Left hindlimb (tissue), 1 donor: ENCODE data around the gene POC1A.
A peak's percentile ranks its signal among the peaks of the same experiment; 100 is the strongest.

Source experiments
- DNase-seq: peaks from one replicate; pipeline ENCODE4 v3.0.0-alpha.2; 2018

Gene POC1A

GRCh38 chr3:52126500-52126899, 27.7 kb downstream of the POC1A start:
- peak; percentile 15 for DNase-seq

- peak; percentile 12 for DNase-seq
Measured at GRCh38 chr3:52126036-52126435, 28.2 kb downstream of the POC1A start.

DNA sequence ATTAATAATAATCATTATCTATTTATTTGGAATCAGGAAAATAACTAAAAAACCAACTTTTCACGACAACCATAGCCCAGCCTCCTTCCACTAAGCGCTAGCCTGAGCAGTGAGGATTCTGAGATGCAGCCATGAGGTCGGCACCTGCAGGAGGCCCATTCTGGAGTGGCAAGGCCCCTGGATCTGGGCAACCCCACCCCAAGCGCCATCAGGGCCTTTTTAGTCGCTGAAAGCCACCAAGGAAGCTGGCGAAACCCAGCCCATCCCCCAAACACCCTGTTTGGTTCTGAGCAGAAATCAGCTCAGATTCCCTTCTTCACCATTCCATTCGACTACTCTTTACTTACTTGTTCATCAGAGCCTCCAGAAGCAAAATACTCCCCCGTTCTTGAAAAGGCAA, 29.5 kb downstream of the POC1A start:
- DNase-seq = peak; percentile 6

DNA sequence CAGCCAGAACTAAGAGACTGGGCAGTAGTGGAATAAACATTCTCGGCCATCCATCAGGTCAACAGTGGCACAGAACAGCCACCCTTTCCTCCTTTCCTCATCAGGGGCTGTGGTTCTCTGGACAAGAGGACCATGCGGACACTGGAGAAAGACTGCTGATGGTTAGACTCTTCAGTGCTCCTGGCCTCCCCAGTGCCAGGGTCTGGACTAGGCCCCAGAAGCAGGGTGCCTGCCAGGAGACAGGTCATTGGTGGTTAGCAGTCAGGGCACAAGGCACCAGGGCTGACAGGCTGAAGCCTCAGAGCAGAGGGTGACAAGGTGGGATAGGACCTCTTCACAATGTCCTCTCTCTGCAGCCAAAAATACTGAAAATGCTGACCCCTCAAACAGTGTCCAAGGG, 30.1 kb downstream of the POC1A start:
- peak; percentile 13 for DNase-seq

DNA sequence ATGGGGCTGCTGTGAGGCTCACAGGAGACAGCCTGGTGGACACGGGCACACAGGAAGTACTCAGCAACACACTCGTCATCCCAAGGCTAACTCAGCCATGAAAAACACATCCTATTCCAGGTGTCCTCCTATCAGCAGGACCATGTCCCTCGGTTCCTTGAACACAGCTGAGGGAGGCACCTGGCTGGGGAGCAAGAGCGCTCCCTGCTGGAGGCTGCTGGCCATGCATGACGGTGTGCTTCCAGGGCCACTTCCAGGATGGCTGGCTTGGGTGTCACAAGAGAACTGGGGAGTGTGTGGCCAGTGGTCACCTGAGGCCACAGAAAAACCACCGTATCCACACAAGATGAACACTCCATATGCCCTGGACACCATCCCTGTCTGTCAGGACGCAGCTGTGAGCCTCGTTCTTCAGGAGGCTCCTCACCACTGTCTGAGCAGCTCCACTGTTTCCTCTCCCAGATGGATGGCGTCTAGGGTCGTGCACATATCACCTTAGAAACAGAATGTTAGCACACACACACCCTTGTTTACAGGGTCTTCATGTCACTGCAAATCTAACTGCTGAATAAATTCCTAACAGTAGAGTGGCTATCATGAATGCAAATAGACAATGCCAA, 31.0 kb downstream of the POC1A start:
- DNase-seq = peak; percentile 82

DNA sequence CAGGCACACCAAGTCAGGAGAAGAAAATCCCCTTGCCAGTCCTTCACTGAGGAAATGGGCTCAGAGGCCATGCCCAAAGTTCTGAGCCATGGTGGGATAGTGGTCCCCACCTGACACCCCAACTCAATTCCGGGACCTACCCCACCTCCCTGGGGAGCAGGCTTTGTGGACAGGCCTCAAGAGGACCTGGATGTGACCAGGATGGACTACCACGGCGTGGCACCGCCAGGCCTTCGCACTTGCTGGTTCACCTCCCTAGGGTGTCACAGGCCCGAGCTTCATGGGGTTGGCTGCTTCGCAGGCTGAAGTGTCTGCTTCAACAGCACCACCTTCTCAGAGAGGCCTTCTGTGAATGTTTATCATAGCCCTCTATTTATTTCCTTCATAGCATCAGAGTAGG, 31.7 kb downstream of the POC1A start:
- DNase-seq = peak; percentile 25

GRCh38 chr3:52121813-52122212, 32.4 kb downstream of the POC1A start:
- peak; percentile 25 for DNase-seq

- DNase-seq = no peak
Measured at GRCh38 chr3:52121464-52121805, 32.8 kb downstream of the POC1A start.

DNA sequence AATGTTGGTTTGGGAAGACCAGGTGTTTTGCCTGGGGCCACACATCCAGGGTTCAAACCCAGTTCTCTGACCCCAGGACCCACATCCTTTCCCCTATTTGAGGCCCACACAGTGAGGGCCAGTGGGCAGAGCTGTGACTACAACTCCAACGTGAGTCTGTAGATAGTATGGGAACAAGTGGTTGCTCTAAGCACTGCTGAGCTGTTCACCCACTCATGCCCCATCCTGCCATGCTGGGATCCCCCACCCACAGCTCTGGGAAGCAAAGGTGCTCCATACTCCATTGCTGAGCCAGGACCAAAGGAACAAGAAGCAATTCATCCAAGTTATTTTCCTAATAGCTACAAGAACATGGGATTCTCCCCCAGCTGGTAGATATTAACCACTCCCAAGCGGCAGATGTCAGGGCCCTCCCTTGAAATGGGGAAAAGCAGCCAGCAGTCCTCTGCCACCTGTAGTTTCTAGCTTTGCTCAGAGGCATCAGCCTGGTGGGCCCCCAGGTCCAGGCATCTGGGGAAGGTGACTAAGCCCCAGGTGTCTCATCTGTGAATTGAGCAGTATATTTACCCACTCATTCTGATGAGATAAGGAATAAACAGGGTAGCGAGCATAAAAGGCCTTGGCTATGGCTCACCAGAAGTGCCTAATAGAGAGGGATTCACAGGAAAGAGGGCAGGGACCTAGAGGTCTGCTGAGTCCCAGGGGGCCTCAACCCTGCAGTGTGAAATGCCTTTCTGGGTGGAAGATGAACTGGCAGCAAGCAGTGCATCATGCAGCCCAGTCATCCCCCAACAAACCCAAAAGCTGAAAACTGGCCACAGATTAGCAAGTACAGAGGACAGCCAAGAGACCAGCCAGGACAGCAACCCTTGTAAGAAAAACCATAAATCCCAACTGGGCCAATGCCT, 33.4 kb downstream of the POC1A start:
- peak; percentile 39 for DNase-seq

DNA sequence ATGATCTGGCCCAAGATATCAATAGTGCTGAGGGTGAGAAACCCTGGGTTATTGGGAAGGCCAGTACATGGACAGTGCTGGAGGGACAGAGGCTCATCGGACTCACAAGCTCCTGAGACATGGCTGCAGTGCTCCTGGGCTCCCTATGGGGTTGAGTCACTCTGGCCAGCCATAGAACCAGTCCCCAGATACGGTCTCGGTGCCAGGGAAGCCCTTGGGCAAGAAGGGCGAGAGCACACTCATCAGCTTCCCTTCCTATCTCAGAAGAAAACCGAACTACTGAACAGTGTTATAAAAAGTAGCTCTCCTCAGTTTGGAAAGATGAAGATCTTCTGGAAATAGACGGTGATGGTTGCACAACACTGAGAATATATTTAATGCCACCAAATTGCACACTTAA, 34.4 kb downstream of the POC1A start:
- DNase-seq = peak; percentile 9

DNA sequence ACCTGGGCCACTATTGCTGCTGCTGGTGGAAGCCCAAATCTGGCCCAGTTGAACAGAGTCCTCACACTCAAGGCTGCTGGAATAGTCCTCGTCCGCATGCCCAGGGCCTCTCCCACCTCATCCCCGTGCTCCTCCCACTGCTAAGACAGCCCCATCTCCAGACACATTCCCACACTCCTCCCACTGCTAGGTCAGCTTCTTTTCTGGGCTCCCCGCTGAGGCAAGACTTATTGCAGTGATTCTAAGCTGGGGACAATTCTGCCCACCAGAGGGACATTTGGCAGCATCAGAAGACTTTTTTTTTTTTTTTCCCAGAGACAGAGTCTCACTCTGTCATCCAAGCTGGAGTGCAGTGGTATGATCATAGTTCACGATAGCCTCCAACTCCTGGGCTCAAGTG, 35.1 kb downstream of the POC1A start:
- peak; percentile 23 for DNase-seq

DNA sequence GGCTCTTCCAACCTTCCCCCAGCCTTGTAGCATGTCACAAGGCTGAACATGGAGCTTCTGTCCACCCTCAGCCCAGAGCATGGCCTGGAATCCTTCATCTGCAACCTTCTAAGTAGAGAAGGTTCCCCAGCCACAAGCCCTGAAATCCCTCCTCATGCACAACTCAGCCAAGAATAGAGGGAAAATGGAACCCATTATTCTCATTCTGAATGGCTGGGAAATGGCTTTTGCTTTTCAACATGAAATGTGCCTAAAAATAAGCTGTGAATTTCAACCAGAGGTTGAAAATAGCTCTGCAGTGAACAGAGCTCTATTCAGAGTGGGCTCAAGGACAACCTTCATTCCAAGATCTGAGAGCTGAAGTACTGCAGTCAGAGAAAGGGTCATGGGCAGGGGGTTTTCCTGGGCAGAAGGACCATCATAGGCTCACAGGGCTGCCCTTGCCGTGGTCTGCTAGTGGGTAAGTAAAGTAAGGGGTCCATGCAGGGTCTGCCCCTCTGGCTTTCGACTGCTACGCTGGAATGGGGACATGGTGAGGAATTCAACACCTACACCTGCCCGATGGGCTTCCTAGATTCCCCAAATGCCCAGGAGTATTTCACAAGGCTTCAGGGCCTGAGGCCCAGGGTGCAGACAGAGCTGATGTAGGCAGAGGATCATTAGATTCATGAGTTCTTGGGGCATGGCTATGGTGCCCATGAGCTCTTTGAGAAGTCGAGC, 35.9 kb downstream of the POC1A start:
- DNase-seq = peak; percentile 8

DNA sequence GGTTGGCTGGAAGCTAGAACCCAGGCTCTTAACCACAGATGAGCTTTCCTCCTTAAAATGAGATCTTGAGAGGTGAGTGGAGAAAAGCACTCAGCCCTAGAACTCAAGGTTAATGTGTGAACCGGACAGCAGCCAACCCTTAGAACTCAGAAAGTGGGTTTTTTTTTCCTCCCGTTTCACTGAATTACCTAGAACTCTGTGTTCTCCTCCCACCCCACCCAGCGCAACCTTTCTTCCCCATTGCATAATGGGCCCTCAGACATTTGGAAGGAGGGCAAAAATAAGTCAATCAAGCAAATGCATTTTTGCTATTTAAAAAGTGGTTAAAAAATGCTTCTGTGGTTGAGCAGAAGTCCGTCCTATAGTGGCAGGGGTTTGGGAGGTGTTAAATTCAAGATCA, 36.7 kb downstream of the POC1A start:
- DNase-seq = no peak

GRCh38 chr3:52112056-52112455, 42.2 kb downstream of the POC1A start:
- no peak for DNase-seq

DNA sequence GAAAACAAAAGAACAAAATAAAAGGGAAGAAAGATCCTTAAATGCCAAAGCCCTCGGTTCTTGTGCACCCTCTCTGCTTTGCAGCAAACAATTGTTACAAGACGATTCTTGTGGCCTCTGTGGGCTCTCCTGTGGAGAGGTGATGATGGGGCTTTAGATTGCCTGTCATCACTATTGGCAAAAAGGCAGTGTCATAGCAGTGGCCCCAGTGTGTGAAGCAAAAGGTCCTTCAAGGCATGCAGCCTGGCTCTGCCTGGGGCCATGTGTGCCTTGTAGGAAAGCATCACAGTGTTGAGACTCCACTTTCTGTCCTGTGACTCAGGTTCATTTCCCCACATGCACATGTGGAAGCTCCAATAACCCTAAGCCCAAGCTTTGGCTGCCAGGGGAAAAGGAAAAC, 43.7 kb downstream of the POC1A start:
- DNase-seq = no peak

- DNase-seq = no peak
Measured at GRCh38 chr3:52109611-52110301, 44.5 kb downstream of the POC1A start.

GRCh38 chr3:52108302-52109232, 45.7 kb downstream of the POC1A start:
- peak; percentile 72 for DNase-seq

GRCh38 chr3:52106951-52107611, 47.1 kb downstream of the POC1A start:
- DNase-seq = no peak

DNA sequence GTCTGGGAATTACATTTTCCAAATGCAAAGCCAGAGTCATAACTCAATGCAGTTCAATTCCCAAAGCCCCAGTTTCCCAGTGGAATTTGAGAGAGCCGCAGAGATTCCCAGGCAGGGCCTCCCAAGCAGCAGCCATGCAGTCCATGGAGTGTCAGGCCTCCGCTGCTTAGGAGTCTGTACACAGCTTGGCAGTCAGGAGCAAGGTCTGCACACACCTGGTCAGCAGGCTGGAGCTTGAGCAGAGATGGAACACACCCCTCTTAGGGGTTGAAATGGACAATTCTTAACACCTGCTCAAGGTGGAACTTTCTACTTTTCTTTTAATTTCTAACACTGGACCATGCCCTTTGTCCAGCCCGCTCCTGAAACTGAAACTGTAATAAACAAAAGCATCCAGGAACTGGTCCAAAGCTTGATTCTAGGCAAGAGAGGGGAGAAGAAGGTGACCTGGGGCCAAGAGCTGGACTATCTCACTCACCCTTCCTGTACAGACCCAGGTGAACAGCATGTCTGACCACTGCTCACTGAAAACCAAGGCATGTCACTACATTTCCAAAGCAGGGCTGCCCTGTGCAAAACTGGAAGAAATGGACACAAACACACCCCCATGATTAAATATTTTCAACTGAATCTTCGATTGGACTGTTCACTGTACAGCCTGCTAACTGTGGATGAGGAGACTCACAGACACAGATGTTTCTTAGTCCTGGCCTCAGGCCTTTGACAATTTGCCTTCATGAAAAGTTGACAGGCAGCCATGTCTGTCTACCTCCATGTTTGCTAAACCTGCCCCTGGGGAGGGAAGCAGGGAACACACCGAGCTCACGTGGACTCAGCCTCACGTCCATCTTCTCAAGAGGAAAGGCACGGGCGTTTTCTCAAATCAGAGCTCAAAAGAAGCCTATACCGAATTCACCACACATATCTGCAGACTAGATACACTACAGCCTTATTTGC, 49.3 kb downstream of the POC1A start:
- DNase-seq = peak; percentile 25

DNA sequence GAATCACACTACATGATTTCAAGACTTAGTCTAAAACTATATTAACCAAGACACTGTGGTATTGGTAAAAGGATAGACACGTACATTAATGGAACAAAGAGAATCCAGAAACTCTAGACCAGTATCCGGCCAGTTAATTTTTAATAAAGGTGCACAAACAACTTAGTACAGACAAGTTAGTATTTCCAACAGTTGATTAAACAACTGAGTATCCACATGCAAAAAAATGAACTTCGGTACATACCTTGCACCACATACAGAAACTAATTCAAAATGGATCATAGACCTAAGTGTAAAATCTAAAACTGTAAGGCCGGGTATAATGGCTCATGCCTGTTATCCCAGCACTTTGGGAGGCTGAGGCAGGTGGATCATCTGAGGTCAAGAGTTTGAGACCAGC, 51.3 kb downstream of the POC1A start:
- DNase-seq = no peak
